Astrocyte of the cerebellum (primary cell): Measurements from ENCODE around the gene GOLM1.

Experiments used
- DNase-seq: peaks from one replicate; pipeline ENCODE4 v3.0.0-alpha.2; 2011; ENCODE audit warnings: low read depth
- H3K4me3 ChIP-seq: 2 replicates; pipeline ENCODE4 v1.5.1; 2011; ENCODE audit warnings: mild to moderate bottlenecking, low read depth, low read length, moderate library complexity
- in situ Hi-C: cut with HindIII; loops from 2 replicates; pipeline ENCODE4 v1.10.0; 2017; ENCODE audit warnings: low sequenced_read_pairs
- TF ChIP-seq, protein P1 (sequence below): IDR thresholded peaks from 2 replicates; pipeline ENCODE4 v1.5.1; 2012; ENCODE audit warnings: low read length, low read depth, moderate library complexity, mild to moderate bottlenecking; ENCODE audit errors: missing control alignments

GOLM1 gene

GRCh38 chr9:86041311-86041741 is 58.0 kb downstream of the GOLM1 start:
- in situ Hi-C loops = no loop called here
- H3K4me3 ChIP-seq = no peak overlapping the region
- TF ChIP-seq, protein P1, sequence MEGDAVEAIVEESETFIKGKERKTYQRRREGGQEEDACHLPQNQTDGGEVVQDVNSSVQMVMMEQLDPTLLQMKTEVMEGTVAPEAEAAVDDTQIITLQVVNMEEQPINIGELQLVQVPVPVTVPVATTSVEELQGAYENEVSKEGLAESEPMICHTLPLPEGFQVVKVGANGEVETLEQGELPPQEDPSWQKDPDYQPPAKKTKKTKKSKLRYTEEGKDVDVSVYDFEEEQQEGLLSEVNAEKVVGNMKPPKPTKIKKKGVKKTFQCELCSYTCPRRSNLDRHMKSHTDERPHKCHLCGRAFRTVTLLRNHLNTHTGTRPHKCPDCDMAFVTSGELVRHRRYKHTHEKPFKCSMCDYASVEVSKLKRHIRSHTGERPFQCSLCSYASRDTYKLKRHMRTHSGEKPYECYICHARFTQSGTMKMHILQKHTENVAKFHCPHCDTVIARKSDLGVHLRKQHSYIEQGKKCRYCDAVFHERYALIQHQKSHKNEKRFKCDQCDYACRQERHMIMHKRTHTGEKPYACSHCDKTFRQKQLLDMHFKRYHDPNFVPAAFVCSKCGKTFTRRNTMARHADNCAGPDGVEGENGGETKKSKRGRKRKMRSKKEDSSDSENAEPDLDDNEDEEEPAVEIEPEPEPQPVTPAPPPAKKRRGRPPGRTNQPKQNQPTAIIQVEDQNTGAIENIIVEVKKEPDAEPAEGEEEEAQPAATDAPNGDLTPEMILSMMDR = no peak
- DNase-seq = peak; percentile 22

GRCh38 chr9:86040861-86041155 is 58.5 kb downstream of the GOLM1 start:
- TF ChIP-seq, protein P1 = no peak
- DNase-seq = no peak
- in situ Hi-C loops = no loop called here
- H3K4me3 ChIP-seq = no peak overlapping the region

DNA sequence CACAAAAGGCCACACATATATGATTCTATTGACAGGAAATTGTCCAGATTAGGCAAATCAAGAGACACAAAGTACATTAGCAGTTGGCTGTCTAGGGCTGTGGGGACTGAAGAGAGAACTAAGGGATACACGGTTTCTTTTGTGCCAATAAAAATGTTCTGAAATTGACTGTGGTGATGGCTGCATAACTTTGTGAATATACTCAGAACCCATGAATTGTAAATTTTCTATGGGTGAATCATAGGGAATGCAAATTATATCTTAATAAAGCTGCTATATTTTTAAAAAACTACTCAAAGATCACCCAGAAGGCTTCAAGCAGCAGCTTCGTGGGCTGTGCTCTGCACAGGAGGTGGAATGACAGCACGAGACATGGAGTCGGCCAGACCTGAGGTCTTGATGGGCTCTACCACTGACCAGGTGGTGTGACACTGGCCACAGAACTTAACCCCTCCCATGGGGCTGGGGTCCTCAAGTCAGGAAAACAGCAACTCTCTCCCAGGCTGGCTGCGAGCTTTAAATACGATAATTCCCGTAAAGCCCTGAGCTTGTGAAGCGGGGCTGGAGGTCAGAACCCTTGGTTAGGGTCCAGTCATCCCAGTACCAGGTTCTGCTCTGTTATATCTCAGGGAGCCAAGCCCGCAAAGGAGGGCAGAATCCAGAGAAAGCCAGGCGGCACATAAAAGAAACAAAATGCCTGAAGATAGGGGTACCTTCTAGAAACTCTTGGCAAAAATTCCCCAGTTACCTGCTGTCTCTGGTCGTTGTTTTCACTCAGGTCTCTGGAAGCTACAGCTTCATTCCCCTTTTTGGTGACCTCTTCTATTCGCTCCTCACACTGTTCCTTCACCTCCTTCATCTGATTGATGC is 59.1 kb downstream of the GOLM1 start:
- peak; percentile 31 for DNase-seq
- H3K4me3 ChIP-seq = no peak overlapping the region
- in situ Hi-C loops = no loop called here
- TF ChIP-seq, protein P1 = no peak

- no peak for DNase-seq
- in situ Hi-C loops = no loop called here
- TF ChIP-seq, protein P1 = no peak
- no peak overlapping the region for H3K4me3 ChIP-seq
Observed at GRCh38 chr9:86036555-86036954, 62.8 kb downstream of the GOLM1 start.

DNA sequence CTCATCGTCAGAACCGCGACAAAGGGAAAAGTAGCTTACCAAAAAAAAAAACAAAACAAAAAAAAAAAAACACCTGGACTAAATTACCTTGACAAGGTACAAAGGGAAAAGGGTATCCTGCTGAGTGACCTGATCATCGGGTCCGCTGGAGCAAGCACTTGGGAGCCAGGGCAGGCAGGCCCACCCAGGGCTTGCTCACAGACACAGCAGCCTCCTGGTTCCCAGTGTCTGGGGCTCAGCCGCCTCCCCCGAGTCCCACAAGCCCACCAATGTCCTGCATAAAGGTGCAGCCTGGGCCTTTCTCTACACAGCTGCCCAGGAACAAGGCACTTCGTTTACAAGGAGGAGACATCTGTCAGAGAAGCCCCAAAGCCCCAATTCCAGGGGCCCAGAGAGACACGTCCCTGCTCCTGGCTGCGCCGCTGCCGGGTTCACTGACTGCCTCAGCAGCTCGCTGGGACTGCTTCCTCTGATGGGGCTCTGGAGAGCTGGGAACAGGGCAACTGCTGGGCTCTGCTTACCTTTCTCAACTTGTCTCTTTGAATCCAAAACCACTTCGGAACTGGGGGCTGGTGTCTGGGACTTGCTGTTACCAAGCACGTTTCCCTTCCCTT is 63.4 kb downstream of the GOLM1 start:
- no peak for DNase-seq
- TF ChIP-seq, protein P1 = no peak
- no peak overlapping the region for H3K4me3 ChIP-seq
- in situ Hi-C loops = no loop called here

DNA sequence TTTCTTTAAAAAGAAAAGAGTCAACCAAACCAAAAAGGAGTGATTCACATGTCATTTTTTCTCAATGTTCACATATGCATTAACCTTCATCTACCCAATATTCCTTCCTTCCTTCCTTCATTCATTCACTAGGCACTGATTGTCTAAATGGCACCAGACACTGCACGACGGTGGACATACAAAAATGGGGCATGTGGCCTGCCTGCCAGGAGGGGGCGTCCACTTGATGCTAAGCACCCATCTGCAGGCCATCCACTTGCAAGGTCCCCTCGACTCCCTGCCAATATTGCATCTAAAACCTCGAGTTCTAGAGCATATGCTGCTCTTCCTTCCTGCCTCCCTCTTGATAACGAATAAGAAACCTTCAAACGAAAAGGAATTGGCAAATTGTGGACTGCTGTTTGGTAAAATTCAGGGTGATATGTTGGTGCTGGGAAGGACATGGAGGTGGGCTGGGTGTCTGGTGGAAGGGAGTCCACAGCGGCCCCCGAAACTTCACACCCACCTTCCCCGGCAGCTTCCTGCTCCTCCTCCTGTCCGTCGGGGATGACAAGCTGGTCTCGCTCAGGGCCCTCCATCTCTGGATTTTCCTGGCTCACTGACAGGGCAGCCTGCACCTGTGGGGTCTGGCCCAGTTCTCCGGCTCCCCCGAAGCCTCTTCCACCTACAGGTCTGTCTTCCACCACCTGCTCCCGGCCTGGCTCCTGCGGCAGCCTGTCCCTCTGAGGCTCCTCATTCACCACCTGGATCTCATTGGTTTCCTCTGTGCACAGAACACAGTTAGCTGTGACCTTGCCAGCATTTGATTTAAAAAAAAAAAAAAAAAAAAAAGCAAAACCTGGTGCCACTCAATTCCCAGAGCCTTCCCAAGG is 64.3 kb downstream of the GOLM1 start:
- in situ Hi-C loops = no loop called here
- TF ChIP-seq, protein P1 = peak; percentile 75
- peak; percentile 34 for DNase-seq
- H3K4me3 ChIP-seq = no peak overlapping the region
